Memory B cell (primary cell): Measurements from ENCODE around the gene SLC9A7.

ENCODE experiments used
- ATAC-seq: fragments of 150-1000 bp; cut with Tn5 transposase; 2 replicates; pipeline ENCODE4 v1.10.0; 2021; ENCODE audit warnings: low read depth, mild to moderate bottlenecking, moderate library complexity
- DNase-seq, 2 donors: peaks; one replicate each; pipeline ENCODE4 v3.0.0; 2022; ENCODE audit warnings: low spot score in 2 of 2
- H3K27ac Mint-ChIP-seq: one replicate; pipeline ENCODE4 v1.8.0; 2022; ENCODE audit warnings: mild to moderate bottlenecking, moderate library complexity, mixed read lengths
- H3K27me3 Mint-ChIP-seq: one replicate; pipeline ENCODE4 v1.8.0; 2022; ENCODE audit warnings: mixed read lengths
- H3K36me3 Mint-ChIP-seq: one replicate; pipeline ENCODE4 v1.8.0; 2022; ENCODE audit warnings: mild to moderate bottlenecking, mixed read lengths
- H3K4me1 Mint-ChIP-seq: one replicate; pipeline ENCODE4 v1.8.0; 2022; ENCODE audit warnings: mixed read lengths
- H3K4me3 Mint-ChIP-seq: one replicate; pipeline ENCODE4 v1.8.0; 2022; ENCODE audit warnings: mild to moderate bottlenecking, moderate library complexity, mixed read lengths
- H3K9me3 Mint-ChIP-seq: one replicate; pipeline ENCODE4 v1.8.0; 2022; ENCODE audit warnings: mixed read lengths

The SLC9A7 gene

DNA sequence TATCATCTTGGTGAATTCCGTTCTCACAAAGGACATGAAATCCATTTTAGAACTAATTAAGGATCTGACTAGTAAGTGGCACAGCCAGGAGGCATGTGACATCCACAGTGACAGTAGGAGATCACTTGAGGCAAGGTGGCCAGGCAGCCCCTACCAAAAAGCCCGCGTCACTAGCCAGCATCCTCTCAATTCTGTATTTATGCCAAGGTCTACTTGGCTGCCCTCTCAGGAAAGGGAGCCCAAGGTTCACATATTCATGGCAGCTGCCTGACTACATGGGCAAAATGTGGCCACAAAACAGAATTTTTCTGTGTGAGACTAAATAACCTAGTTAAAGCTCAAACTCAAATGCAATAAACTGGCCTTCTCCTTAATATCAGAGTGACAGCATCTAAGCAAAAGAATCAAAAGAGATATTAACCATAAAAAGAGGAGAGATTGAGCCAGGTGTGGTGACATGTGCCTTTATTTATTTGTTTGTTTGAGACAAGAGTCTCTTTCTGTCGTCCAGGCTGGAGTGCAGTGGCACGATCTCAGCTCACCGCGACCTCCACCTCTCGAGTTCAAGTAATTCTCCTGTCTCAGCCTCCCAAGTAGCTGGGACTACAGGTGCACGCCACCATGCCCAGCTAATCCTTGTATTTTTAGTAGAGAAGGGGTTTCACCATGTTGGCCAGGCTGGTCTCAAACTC, 51.5 kb downstream of the SLC9A7 start:
- no peaks in the 10 kb centered on the region for H3K27me3 Mint-ChIP-seq
- H3K4me1 Mint-ChIP-seq, result peaks cover 52% of the 10 kb centered on the region
- H3K36me3 Mint-ChIP-seq, result peaks cover 4% of the 10 kb centered on the region
- H3K27ac Mint-ChIP-seq, result peak overlapping the region; percentile 72
- DNase-seq, result no peak
- no peak overlapping the region for H3K4me3 Mint-ChIP-seq
- ATAC-seq, result no peak
- H3K9me3 Mint-ChIP-seq, result no peaks in the 10 kb centered on the region

DNA sequence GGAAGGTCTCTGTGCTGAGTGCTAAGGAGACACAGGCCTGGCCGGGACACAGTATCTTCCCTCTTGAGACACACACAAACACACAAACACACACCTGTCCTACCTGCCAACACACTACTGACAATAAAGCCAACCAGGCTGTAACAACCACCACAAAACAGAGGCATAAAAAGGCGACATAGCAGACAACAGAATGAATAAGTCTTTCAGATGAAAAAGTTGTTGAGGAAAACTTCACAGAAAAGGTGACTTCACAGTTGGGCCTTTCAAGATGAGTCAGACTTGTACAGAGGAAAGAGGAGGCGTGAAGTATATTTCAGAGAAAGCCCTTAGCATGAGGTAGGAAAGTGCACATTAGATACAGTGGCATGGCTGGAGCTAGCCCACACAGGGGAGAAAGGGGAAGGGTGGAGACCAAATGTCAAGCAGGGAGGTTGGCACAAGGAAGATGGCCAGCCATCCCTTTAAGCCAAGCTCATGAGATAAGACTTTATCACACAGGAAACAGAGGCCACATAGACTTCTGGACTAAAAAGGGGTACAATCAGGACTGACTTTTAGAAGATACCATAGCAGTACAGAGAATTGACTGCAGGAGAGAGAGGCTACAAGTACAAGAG, 54.0 kb downstream of the SLC9A7 start:
- Mint-ChIP-seq H3K27ac (peak overlapping the region; percentile 75), H3K27me3 (no peaks in the 10 kb centered on the region), H3K4me1 (peaks cover 30% of the 10 kb centered on the region), H3K4me3 (peak overlapping the region; percentile 25), H3K36me3 (peaks cover 9% of the 10 kb centered on the region), H3K9me3 (no peaks in the 10 kb centered on the region)
- DNase-seq, result no peak
- ATAC-seq, result peak; percentile 57

DNA sequence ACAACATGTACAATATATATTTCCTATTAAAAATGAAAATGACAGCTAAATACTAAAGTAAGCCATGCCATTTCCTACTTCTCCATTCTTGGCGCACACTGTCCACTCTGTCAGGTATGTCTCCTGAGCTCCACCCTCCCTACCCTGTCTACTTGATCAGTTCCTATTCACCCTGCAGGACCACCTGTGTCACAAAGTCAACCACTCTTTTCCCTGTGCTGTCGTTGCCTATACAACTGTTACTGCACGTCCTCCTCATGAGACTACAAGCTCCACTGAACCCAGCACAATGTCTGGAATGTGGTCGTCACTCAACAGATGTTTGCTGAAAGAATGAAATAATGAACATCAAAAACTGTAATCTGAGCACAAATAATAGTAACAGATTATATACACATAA, 54.9 kb downstream of the SLC9A7 start:
- ATAC-seq, result peak; percentile 78
- no peaks in the 10 kb centered on the region for H3K9me3 Mint-ChIP-seq
- H3K27ac Mint-ChIP-seq, result peak overlapping the region; percentile 35
- no peak overlapping the region for H3K4me3 Mint-ChIP-seq
- no peaks in the 10 kb centered on the region for H3K27me3 Mint-ChIP-seq
- H3K4me1 Mint-ChIP-seq, result peaks cover 28% of the 10 kb centered on the region
- H3K36me3 Mint-ChIP-seq, result peaks cover 9% of the 10 kb centered on the region
- no peak for DNase-seq

DNA sequence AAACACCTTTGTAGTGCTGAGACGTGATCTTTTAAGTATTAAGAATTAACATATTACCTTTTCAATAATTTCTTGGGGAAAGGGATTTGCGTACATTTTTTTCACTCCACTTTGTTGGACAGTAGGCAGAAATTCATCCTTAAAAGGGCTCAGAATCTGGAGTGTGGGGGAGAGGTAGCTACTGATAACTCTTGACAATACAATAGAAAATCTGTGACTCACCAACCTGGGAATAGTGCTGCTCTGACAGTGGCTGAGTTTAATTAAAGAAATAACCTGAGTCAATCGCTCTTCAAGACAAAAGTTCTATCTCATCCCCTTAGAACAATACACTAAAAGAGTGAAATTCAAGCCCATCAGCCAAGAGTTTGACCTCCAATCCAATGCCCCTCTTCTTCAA, 60.2 kb downstream of the SLC9A7 start:
- H3K4me1 Mint-ChIP-seq, result peaks cover 13% of the 10 kb centered on the region
- H3K27ac Mint-ChIP-seq, result no peak overlapping the region
- ATAC-seq, result no peak
- no peaks in the 10 kb centered on the region for H3K9me3 Mint-ChIP-seq
- peaks cover 7% of the 10 kb centered on the region for H3K36me3 Mint-ChIP-seq
- H3K4me3 Mint-ChIP-seq, result no peak overlapping the region
- no peaks in the 10 kb centered on the region for H3K27me3 Mint-ChIP-seq
- DNase-seq, result no peak

DNA sequence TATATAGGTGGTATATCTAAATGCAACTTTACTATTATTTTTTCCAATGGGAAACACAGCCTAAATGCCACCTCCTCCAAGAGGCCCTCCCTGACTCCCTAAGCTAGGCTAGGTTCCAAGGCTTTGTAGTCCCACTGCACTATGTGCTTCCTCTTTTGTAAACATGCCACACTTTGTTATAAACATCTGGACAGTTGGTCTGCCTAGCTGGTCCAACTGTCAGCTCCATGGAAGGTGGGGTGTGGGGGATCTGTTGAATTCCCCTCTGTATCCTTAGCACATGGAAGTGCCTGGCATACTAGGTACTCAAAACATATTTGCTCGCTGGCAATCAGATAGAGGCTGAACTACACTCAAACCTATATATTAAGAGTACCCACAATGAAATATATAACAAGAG, 63.4 kb downstream of the SLC9A7 start:
- ATAC-seq (no peak), DNase-seq (no peak)
- H3K27ac Mint-ChIP-seq, result no peak overlapping the region
- H3K9me3 Mint-ChIP-seq, result no peaks in the 10 kb centered on the region
- H3K27me3 Mint-ChIP-seq, result no peaks in the 10 kb centered on the region
- H3K36me3 Mint-ChIP-seq, result peaks cover 3% of the 10 kb centered on the region
- H3K4me1 Mint-ChIP-seq, result peaks cover 21% of the 10 kb centered on the region
- no peak overlapping the region for H3K4me3 Mint-ChIP-seq

DNA sequence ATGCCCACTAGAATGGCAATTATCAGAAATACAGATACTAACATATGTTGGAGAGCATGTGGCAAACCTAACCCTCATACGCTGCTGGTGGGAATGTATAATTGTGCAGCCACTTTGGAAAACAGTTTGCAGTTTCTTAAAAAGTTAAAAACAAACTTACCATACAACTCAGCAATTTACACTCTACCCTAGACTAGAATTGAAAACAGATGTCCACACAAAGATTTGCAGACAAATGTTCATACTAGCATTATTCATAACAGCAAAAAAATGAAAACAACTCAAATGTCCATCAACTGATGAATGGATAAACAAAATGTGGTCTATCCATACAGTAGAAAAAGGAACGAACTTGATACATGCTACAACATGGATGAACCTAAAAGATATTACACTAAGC, 64.4 kb downstream of the SLC9A7 start:
- Mint-ChIP-seq H3K27ac (no peak overlapping the region), H3K4me1 (peaks cover 19% of the 10 kb centered on the region), H3K27me3 (no peaks in the 10 kb centered on the region), H3K4me3 (no peak overlapping the region), H3K9me3 (no peaks in the 10 kb centered on the region), H3K36me3 (peaks cover 3% of the 10 kb centered on the region)
- ATAC-seq (no peak), DNase-seq (no peak)

DNA sequence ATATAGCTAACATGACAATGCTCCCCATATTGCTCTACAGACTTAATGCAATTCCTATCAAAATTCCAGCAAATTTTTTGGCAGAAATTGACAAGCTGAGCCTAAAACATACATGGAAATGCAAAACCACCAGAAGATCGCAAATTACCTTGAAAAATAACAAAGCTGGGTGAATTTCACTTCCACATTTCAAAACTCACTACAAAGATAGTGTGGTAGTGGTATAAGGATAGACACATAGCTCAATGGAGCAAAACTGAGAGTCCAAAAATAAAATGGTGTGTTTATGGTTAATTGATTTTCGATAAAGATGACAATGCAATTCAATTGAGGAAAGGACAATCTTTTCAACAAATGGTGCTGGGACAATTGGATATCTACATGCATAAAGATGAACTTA, 65.8 kb downstream of the SLC9A7 start:
- peaks cover 19% of the 10 kb centered on the region for H3K4me1 Mint-ChIP-seq
- ATAC-seq, result peak; percentile 41
- no peak for DNase-seq
- H3K27me3 Mint-ChIP-seq, result no peaks in the 10 kb centered on the region
- H3K9me3 Mint-ChIP-seq, result no peaks in the 10 kb centered on the region
- H3K4me3 Mint-ChIP-seq, result peak overlapping the region; percentile 5
- H3K27ac Mint-ChIP-seq, result no peak overlapping the region
- H3K36me3 Mint-ChIP-seq, result peaks cover 1% of the 10 kb centered on the region

DNA sequence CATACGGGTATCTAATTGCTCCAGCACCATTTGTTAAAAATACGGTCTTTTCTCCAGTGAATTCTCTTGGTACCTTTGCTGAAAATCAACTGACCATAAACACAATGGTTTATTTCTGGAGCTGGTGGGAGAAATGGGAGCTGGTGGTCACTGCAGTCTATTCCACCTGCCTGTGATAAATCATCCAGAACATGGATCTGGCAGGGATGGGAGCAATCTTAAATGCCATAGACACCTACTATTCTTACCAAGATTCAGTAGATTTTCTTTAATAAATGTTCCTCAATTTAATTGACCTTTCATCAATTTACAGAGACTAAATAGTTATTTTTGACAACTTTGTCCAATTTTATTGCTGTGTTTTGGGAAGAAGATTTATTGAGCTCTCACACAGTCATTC, 68.1 kb downstream of the SLC9A7 start:
- no peak for ATAC-seq
- H3K9me3 Mint-ChIP-seq, result no peaks in the 10 kb centered on the region
- no peak for DNase-seq
- peaks cover 19% of the 10 kb centered on the region for H3K4me1 Mint-ChIP-seq
- no peak overlapping the region for H3K27ac Mint-ChIP-seq
- no peak overlapping the region for H3K4me3 Mint-ChIP-seq
- H3K36me3 Mint-ChIP-seq, result peaks cover 1% of the 10 kb centered on the region
- no peaks in the 10 kb centered on the region for H3K27me3 Mint-ChIP-seq

DNA sequence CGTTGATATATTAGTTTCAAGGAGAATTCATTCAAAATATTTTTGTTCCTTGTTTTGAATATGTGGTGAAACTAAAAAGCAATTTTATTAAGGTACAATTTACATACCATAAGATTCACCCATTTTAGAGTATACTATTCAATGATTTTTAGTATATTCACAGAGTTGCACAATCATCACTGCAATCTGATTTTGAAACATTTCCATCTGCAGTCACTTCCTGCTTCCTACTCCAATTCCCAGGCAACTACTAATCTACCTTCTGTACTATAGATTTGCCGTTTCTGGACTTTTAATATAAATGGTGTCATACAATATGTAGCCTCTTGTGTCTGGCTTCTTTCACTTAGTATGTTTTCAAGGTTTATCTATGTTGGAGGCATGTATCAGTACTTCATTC, 71.3 kb downstream of the SLC9A7 start:
- H3K27me3 Mint-ChIP-seq, result no peaks in the 10 kb centered on the region
- no peak for ATAC-seq
- H3K36me3 Mint-ChIP-seq, result peaks cover 1% of the 10 kb centered on the region
- no peak overlapping the region for H3K4me3 Mint-ChIP-seq
- no peak for DNase-seq
- H3K4me1 Mint-ChIP-seq, result peaks cover 16% of the 10 kb centered on the region
- H3K9me3 Mint-ChIP-seq, result no peaks in the 10 kb centered on the region
- H3K27ac Mint-ChIP-seq, result no peak overlapping the region

DNA sequence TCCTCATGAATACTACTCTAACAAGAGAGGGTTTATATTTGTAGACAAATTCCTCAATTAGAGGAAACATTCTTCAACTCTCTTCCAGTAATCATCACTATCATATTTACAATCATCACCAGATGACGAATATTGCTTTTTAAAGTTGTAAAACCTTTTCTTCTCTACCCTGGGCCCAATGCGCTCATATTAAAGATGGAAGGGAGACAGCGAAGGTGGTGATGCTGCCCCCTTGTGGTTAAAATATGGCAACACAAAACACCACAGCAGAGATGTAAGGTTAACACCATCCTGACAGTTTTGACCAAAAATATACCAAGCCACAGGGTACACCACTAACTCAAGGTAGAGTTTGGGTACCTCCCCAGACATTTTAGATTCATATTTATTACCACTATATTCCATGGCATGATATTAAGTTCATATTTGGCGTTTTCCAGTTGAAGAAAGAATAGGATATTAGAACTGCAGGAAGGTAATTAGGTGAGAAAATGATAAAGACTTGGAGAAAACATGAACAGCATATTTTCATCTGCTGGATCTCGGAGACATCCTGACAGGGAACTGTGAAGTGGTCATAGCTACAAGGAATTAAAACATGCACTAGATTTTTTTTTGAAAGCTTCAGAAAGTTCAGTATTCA, 72.8 kb downstream of the SLC9A7 start:
- peak in 1 of 2 donors; percentile 23 for DNase-seq
- peaks cover 12% of the 10 kb centered on the region for H3K4me1 Mint-ChIP-seq
- H3K27ac Mint-ChIP-seq, result peak overlapping the region; percentile 47
- H3K27me3 Mint-ChIP-seq, result no peaks in the 10 kb centered on the region
- H3K4me3 Mint-ChIP-seq, result no peak overlapping the region
- peaks cover 1% of the 10 kb centered on the region for H3K36me3 Mint-ChIP-seq
- ATAC-seq, result peak; percentile 73
- no peaks in the 10 kb centered on the region for H3K9me3 Mint-ChIP-seq

DNA sequence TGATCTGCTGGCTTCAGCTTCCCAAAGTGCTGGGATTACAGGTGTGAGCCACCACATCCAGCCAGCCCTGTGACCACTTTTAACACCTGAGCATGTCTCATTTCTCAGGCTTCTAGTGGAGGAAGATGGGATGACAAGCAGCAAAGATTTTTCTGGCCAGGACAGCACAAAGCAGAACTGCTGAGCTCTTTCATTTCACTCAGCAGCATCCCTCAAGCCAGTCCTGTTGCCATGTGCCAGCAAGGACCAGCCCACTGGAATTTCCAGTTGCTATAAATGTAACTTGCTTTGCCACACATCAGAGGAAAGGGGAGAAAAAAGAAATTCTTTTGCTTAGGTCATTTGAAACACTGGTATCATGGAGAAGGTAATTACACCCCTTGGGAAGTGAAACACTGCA, 75.9 kb downstream of the SLC9A7 start:
- Mint-ChIP-seq H3K4me3 (no peak overlapping the region), H3K4me1 (peaks cover 12% of the 10 kb centered on the region), H3K27ac (peak overlapping the region; percentile 55), H3K27me3 (no peaks in the 10 kb centered on the region), H3K9me3 (no peaks in the 10 kb centered on the region), H3K36me3 (peaks cover 2% of the 10 kb centered on the region)
- DNase-seq (no peak), ATAC-seq (no peak)

DNA sequence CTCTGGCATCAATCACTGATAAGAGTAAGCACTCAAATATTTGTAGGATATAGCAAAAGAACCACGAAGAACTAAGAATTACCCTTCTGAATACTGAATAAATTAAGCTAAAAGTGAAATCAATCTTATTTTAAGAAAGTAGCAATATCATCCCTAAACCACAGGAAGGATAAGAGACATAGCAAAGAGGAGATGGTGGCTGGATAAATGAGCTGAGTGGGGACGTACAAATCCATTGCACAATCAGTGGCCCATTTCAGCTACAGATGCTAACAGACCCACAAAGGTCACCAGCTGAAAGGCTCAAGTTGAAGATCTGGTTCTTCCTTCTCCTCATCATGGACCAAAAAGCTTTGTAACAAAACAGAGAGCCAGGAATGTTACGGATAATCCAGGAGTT, 77.1 kb downstream of the SLC9A7 start:
- H3K9me3 Mint-ChIP-seq, result no peaks in the 10 kb centered on the region
- no peak for DNase-seq
- H3K4me3 Mint-ChIP-seq, result no peak overlapping the region
- H3K4me1 Mint-ChIP-seq, result peaks cover 12% of the 10 kb centered on the region
- H3K36me3 Mint-ChIP-seq, result peaks cover 2% of the 10 kb centered on the region
- no peaks in the 10 kb centered on the region for H3K27me3 Mint-ChIP-seq
- no peak overlapping the region for H3K27ac Mint-ChIP-seq
- no peak for ATAC-seq

DNA sequence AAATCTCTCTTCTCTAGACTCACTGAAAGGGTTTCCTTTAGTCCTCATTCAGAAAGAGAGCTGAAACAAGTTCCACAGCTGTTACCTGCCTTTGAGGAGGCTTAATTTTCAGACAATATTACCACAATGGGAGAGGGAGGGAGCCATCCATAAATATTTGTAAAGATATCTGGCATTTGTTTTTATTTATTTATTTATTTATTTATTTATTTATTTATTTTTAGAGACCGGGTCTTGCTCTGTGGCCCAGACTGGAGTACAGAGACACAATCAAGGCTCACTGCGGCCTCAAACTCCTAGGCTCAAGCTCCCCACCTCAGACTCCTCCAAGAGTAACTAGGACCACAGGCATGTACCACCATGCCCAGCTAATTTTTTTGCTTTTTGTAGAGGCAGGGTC, 80.7 kb downstream of the SLC9A7 start:
- H3K9me3 Mint-ChIP-seq, result no peaks in the 10 kb centered on the region
- no peaks in the 10 kb centered on the region for H3K27me3 Mint-ChIP-seq
- H3K4me3 Mint-ChIP-seq, result no peak overlapping the region
- no peak for ATAC-seq
- peaks cover under 1% of the 10 kb centered on the region for H3K4me1 Mint-ChIP-seq
- peaks cover 4% of the 10 kb centered on the region for H3K36me3 Mint-ChIP-seq
- H3K27ac Mint-ChIP-seq, result no peak overlapping the region
- DNase-seq, result no peak

DNA sequence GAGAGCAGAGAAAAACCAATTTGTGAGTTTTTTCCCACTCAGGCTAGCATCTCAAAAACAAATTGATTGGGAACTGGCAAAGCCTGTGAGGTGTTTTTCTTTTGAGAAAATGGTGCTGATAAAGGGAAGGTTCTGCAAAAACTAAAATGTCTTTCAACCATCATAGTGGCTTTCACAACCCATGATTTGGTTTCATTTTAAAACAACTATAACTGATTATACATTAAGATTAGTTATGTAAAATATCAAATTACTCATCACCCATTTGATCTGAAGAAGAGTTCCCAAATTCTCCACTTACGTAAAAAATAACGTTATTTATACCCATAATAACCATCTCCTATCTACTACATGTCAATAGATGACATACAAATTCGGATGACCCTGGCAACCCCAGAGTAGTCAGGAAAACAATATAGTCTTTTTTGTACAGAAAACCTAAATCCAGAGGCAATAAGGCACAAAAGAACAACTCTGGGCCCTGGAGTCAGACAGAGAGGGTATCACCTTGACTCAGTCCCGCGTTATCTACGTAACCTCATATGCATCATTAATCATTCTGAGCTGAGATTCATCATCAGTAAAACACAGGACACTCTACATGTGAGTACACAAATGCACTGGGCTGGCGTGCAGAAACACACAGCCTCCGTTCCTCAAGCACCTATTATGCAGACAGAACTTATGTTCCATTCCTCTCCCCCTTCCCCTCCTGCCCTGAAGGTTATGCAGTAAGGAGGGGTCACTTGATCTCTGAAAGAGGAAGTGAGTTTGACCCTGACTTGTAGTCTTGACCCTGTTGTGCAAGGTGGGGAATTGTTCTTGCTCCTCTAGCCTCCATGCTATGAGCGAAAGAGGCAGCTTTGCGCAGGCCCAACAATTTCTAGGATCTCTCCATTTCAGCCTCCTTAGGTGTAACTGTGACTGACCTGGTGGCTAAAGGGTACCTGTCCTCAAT, 82.2 kb downstream of the SLC9A7 start:
- Mint-ChIP-seq H3K27ac (no peak overlapping the region), H3K4me1 (no peaks in the 10 kb centered on the region), H3K27me3 (no peaks in the 10 kb centered on the region), H3K9me3 (no peaks in the 10 kb centered on the region), H3K36me3 (peaks cover 4% of the 10 kb centered on the region), H3K4me3 (no peak overlapping the region)
- DNase-seq (no peak), ATAC-seq (no peak)
